ENCODE measurements around the gene TBPL1.
"Not testable (repeated sequence)": the region's sequence is repeated elsewhere in the genome, so short reads cannot be mapped to it uniquely, and the experiment has no call there.

- not testable (repeated sequence) for TF ChIP-seq CTCF (optimal IDR thresholded peaks at IDR 0.05 in 1 of 3, IDR thresholded peaks at IDR 0.05 in 1 of 3, conservative IDR thresholded peaks at IDR 0.05 in 1 of 3; ENCODE audit: extremely low read depth in 1 of 3, insufficient read depth in 2 of 3, low read length in 3 of 3); EZH2 (IDR thresholded peaks at IDR 0.05; ENCODE audit: low read length)
Measured at GRCh38 chr6:133931221-133931620, 21.8 kb upstream of the TBPL1 start.
